ENCODE data around the gene HOXA11.

The HOXA11 gene

GRCh38 chr7:27133409-27134231 lies 51.4 kb downstream of the HOXA11 start:
- DNase-seq (ENCODE audit: low read depth in 2 of 2): no peak

GRCh38 chr7:27132978-27133377 lies 52.1 kb downstream of the HOXA11 start:
- no peak for DNase-seq (ENCODE audit: low read depth in 2 of 2)

GRCh38 chr7:27132214-27132613 lies 52.8 kb downstream of the HOXA11 start:
- DNase-seq (ENCODE audit: low read depth in 2 of 2): no peak

GRCh38 chr7:27131390-27131819 lies 53.6 kb downstream of the HOXA11 start:
- no peak for DNase-seq (ENCODE audit: low read depth in 2 of 2)
